H1 (cell line): ENCODE data around the gene ZNF446. TPM values are rescaled to one million over a fixed set of nuclear protein-coding genes. Genes with fewer than 3 reads are reported as not detected.

Source experiments
- ASH2L ChIP-seq: fragments of 200-600, 300-600 bp; sonication (generic); IDR thresholded peaks from one replicate; pipeline ENCODE4 v1.7.1; 2017; ENCODE audit warnings: low read length
- CREB1 ChIP-seq: IDR thresholded peaks from 2 replicates; pipeline ENCODE4 v1.6.1; 2012; ENCODE audit warnings: inconsistent platforms
- E2F6 ChIP-seq: IDR thresholded peaks from 2 replicates; pipeline ENCODE4 v1.6.1; 2012; ENCODE audit warnings: inconsistent platforms
- EGR1 ChIP-seq: IDR thresholded peaks from 2 replicates; pipeline ENCODE4 v1.6.1; 2011; ENCODE audit warnings: low read depth, low read length, borderline replicate concordance
- EP300 ChIP-seq, 2 experiments: IDR thresholded peaks; 1 replicate in 1 of 2; 2 replicates in 1 of 2; pipeline ENCODE4 v1.6.1; 2011 to 2012; ENCODE audit warnings: low read depth in 2 of 2, low read length in 2 of 2, mild to moderate bottlenecking in 2 of 2, borderline replicate concordance in 1 of 2, inconsistent platforms in 1 of 2, moderate library complexity in 1 of 2
- FOSL1 ChIP-seq: IDR thresholded peaks from 2 replicates; pipeline ENCODE4 v1.6.1; 2011; ENCODE audit warnings: mild to moderate bottlenecking, low read depth, low read length, moderate library complexity; ENCODE audit not compliant: insufficient read depth
- GABPA ChIP-seq: IDR thresholded peaks from 2 replicates; pipeline ENCODE4 v1.6.1; 2011; ENCODE audit warnings: mild to moderate bottlenecking, low read length, moderate library complexity, borderline replicate concordance; ENCODE audit not compliant: insufficient read depth
- HDAC2 ChIP-seq, 2 experiments: fragments of 300-600 bp in 1 of 2; sonication (generic) in 1 of 2; IDR thresholded peaks; 2 replicates each; pipeline ENCODE4 v1.6.1; 2011 to 2012; ENCODE audit warnings: low read depth in 2 of 2, low read length in 2 of 2, mild to moderate bottlenecking in 2 of 2, moderate library complexity in 2 of 2, borderline replicate concordance in 1 of 2, inconsistent platforms in 1 of 2
- KDM4A ChIP-seq: IDR thresholded peaks from one replicate; pipeline ENCODE4 v1.7.1; 2012; ENCODE audit warnings: low read depth, mild to moderate bottlenecking, moderate library complexity, low read length, inconsistent platforms; ENCODE audit not compliant: severe bottlenecking
- KDM5A ChIP-seq: fragments of 200-600 bp; IDR thresholded peaks from 2 replicates; pipeline ENCODE4 v1.7.1; 2012; ENCODE audit warnings: mild to moderate bottlenecking, low read length, inconsistent platforms, mixed read lengths
- MAX ChIP-seq: IDR thresholded peaks from 2 replicates; pipeline ENCODE4 v1.6.1; 2012; ENCODE audit warnings: inconsistent platforms
- NRF1 ChIP-seq: IDR thresholded peaks from 2 replicates; pipeline ENCODE4 v1.6.1; 2011; ENCODE audit warnings: mild to moderate bottlenecking, low read depth, low read length, improper control_type of control experiment
- PHF8 ChIP-seq: fragments of 200-600 bp; sonication (generic); conservative IDR thresholded peaks from 2 replicates; pipeline ENCODE4 v1.7.1; 2012; ENCODE audit warnings: low read depth, mild to moderate bottlenecking, inconsistent platforms, low read length, moderate library complexity
- POLR2A ChIP-seq, 2 experiments: IDR thresholded peaks; 1 replicate in 1 of 2; 2 replicates in 1 of 2; pipeline ENCODE4 v1.6.1; 2011; ENCODE audit warnings: low read depth in 2 of 2, low read length in 2 of 2, mild to moderate bottlenecking in 2 of 2; ENCODE audit errors: control extremely low read depth in 1 of 2
- SAP30 ChIP-seq: fragments of 300-600 bp; sonication (generic); IDR thresholded peaks from 2 replicates; pipeline ENCODE4 v1.7.1; 2012; ENCODE audit warnings: low read length, moderate library complexity, mild to moderate bottlenecking, inconsistent platforms; ENCODE audit not compliant: insufficient read depth, insufficient replicate concordance
- SIN3A ChIP-seq, 2 experiments: IDR thresholded peaks in 1 of 2; conservative IDR thresholded peaks in 1 of 2; 2 replicates each; pipeline ENCODE4 v1.6.1; 2011 to 2012; ENCODE audit warnings: low read length in 2 of 2, improper control_type of control experiment in 1 of 2, low read depth in 1 of 2, mild to moderate bottlenecking in 1 of 2
- SIX5 ChIP-seq: IDR thresholded peaks from 2 replicates; pipeline ENCODE4 v1.6.1; 2011; ENCODE audit warnings: mild to moderate bottlenecking, low read depth, low read length
- SP2 ChIP-seq: IDR thresholded peaks from 2 replicates; pipeline ENCODE4 v1.6.1; 2012; ENCODE audit warnings: mild to moderate bottlenecking, low read length, inconsistent platforms
- TBP ChIP-seq: IDR thresholded peaks from 2 replicates; pipeline ENCODE4 v1.6.1; 2011; ENCODE audit warnings: low read depth, low read length, improper control_type of control experiment
- TEAD4 ChIP-seq: IDR thresholded peaks from 2 replicates; pipeline ENCODE4 v1.6.1; 2012; ENCODE audit warnings: low read depth, low read length, inconsistent platforms, mixed read lengths
- ZNF274 ChIP-seq: IDR thresholded peaks from 2 replicates; pipeline ENCODE4 v1.7.0; 2012; ENCODE audit warnings: low read length, borderline replicate concordance; ENCODE audit errors: extremely low read depth
- polyA plus RNA-seq, 7 experiments: library from polyadenylated mRNA; depleted of rRNA in 3 of 7; stranded (reverse) in 5 of 7; unstranded in 2 of 7; fragments of >200 nt in 5 of 7; fragments of 200-250 nt in 2 of 7; gene quantifications; 1 replicate in 5 of 7; 2 replicates in 1 of 7; 4 replicates in 1 of 7; pipeline versions ENCODE4 v1.2.1 to v1.2.3, GENCODE V29; 2011 to 2013; ENCODE audit warnings: missing spikeins in 2 of 7, mixed read lengths in 2 of 7
- total RNA-seq: library from RNA; stranded (reverse); fragmentation: NEBNext Ultra II Directional; extraction: Animal tissue kit (Norgen Biotek cat#: 25700); gene quantifications from 2 replicates; pipeline ENCODE4 v1.2.1, GENCODE V29; 2021

Gene ZNF446
- total and polyA plus RNA-seq, 2 of the 8 experiments (the other 6 are each of a cell fraction or from before 2014, with no cell fraction given) = 4.1 to 5.5 TPM

GRCh38 chr19:58439576-58440554, 36.3 kb upstream of the ZNF446 start, which contains the start of gene ZNF132 (continued):
- peak; percentile 79 for TF ChIP-seq PHF8
- TF ChIP-seq KDM4A = peak; percentile 70
- TF ChIP-seq E2F6 = peak; percentile 52
- TF ChIP-seq SAP30 = peak; percentile 20
- peak; percentile 72 for TF ChIP-seq SIX5
- peak in 1 of 2 experiments; percentile 85; a peak in 1 of 4 replicates for TF ChIP-seq SIN3A (conservative IDR thresholded peaks at IDR 0.05 in 1 of 2, IDR thresholded peaks at IDR 0.05 in 1 of 2; ENCODE audit: low read depth in 1 of 2, low read length in 2 of 2)
- TF ChIP-seq NRF1 = no peak
- TF ChIP-seq EGR1 = no peak
- TF ChIP-seq FOSL1 = no peak
- no peak for TF ChIP-seq ZNF274
- peak; percentile 97 for TF ChIP-seq CREB1
- TF ChIP-seq GABPA = peak; percentile 83; the same call in 1 of the 2 replicates
- peak; percentile 72; the same call in 1 of the 2 replicates for TF ChIP-seq MAX
- TF ChIP-seq HDAC2 (IDR thresholded peaks at IDR 0.05; ENCODE audit: borderline replicate concordance in 1 of 2, low read depth in 2 of 2, low read length in 2 of 2) = no peak
- TF ChIP-seq TEAD4 = peak; percentile 50; the same call in 1 of the 2 replicates
- 0 out of 2 replicates have a peak, but pooled peaks have one; percentile 26 for TF ChIP-seq TBP
- TF ChIP-seq EP300 (IDR thresholded peaks at IDR 0.05; ENCODE audit: borderline replicate concordance in 1 of 2, low read depth in 2 of 2, low read length in 2 of 2) = no peak
- peak; percentile 51 for TF ChIP-seq ASH2L
- TF ChIP-seq KDM5A = no peak
- peak; percentile 43; the same call in 1 of the 2 replicates for TF ChIP-seq SP2
- peak in 1 of 2 experiments; percentile 60; a peak in 2 of 3 replicates for TF ChIP-seq POLR2A (IDR thresholded peaks at IDR 0.05; ENCODE audit: control extremely low read depth in 1 of 2, low read depth in 2 of 2, low read length in 2 of 2)
